Measurements from ENCODE around the gene MPRIP.

MPRIP gene

GRCh38 chr17:17186051-17186450 is 143.8 kb downstream of the MPRIP start:
- TF ChIP-seq RAD21 (IDR thresholded peaks at IDR 0.05; ENCODE audit: low read depth): no peak
- TF ChIP-seq, protein P1, sequence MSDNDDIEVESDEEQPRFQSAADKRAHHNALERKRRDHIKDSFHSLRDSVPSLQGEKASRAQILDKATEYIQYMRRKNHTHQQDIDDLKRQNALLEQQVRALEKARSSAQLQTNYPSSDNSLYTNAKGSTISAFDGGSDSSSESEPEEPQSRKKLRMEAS (IDR thresholded peaks at IDR 0.05): 0 out of 2 replicates have a peak, but pooled peaks have one; percentile 25

DNA sequence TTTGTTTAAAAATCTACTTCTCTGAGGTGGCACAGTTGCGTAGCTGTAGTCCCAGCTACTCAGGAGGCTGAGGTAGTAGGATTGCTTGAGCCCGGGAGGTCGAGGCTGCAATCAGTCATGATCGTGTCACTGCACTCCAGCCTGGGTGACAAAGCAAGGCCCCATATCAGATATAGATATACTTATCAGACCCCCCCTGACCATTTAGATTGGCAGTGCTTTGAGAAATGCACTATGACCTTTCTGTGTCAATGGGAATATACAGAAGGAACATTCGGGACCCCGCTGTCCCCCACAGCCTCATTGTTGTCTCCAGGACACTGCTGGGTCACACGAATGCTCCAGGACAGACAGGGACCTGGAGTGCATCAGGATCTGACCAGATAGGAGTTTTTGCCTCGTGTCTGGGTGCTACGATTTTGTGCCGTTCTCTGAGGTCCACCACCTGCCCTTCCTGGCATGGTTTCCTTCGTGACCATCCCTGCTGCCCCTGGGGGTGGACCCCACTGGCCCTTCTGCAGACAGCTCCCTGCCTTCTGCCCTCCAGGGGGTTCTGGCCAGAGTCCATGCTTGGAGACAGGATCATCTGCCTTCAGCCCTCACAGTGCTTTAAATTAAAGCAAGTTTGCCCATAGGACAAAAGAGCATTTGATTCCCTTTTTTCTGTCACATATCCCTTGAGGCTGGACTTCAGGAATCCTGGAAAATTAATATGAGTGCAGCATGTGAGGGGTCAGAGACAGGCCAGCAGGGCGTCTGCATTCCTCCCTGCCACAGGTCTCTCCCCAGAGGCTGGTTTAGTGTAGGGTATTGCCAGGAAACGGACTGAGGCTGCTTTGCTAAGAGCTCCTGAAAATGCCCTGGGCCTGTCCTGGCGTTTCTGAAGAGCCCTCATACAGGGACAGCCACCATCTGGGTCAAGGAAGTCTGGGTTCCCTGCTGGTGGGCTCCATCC is 144.6 kb downstream of the MPRIP start:
- TF ChIP-seq REST (IDR thresholded peaks at IDR 0.05; ENCODE audit: low read depth): no peak
- no peak for TF ChIP-seq CREB1 (IDR thresholded peaks at IDR 0.05; ENCODE audit: low read depth)
- no peak for TF ChIP-seq NFIC (IDR thresholded peaks at IDR 0.05)
- no peak for TF ChIP-seq ZBTB7A (IDR thresholded peaks at IDR 0.05; ENCODE audit: low read depth)
- TF ChIP-seq YY1 (IDR thresholded peaks at IDR 0.05; ENCODE audit: low read depth): no peak
- TF ChIP-seq TEAD4 (IDR thresholded peaks at IDR 0.05): no peak
- TF ChIP-seq TAF1 (IDR thresholded peaks at IDR 0.05; ENCODE audit: low read depth): no peak
- TF ChIP-seq TCF12 (IDR thresholded peaks at IDR 0.05; ENCODE audit: low read depth): no peak
- TF ChIP-seq, protein P1 (IDR thresholded peaks at IDR 0.05): no peak
- no peak for TF ChIP-seq EGR1 (IDR thresholded peaks at IDR 0.05)
- TF ChIP-seq FOXM1 (IDR thresholded peaks at IDR 0.05; ENCODE audit: borderline replicate concordance, low read depth): no peak
- no peak for TF ChIP-seq RAD21 (IDR thresholded peaks at IDR 0.05; ENCODE audit: low read depth)
- TF ChIP-seq, protein P2, sequence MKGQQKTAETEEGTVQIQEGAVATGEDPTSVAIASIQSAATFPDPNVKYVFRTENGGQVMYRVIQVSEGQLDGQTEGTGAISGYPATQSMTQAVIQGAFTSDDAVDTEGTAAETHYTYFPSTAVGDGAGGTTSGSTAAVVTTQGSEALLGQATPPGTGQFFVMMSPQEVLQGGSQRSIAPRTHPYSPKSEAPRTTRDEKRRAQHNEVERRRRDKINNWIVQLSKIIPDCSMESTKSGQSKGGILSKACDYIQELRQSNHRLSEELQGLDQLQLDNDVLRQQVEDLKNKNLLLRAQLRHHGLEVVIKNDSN (IDR thresholded peaks at IDR 0.05): no peak
- no peak for TF ChIP-seq CEBPB (IDR thresholded peaks at IDR 0.05)
- no peak for TF ChIP-seq EP300 (IDR thresholded peaks at IDR 0.05; ENCODE audit: borderline replicate concordance)

GRCh38 chr17:17188586-17188985 is 146.3 kb downstream of the MPRIP start:
- TF ChIP-seq TCF12 (IDR thresholded peaks at IDR 0.05; ENCODE audit: low read depth): no peak
- no peak for TF ChIP-seq TAF1 (IDR thresholded peaks at IDR 0.05; ENCODE audit: low read depth)
- TF ChIP-seq NFIC (IDR thresholded peaks at IDR 0.05): no peak
- no peak for TF ChIP-seq CREB1 (IDR thresholded peaks at IDR 0.05; ENCODE audit: low read depth)
- TF ChIP-seq, protein P1 (IDR thresholded peaks at IDR 0.05): no peak
- no peak for TF ChIP-seq RAD21 (IDR thresholded peaks at IDR 0.05; ENCODE audit: low read depth)
- no peak for TF ChIP-seq EP300 (IDR thresholded peaks at IDR 0.05; ENCODE audit: borderline replicate concordance)
- TF ChIP-seq CEBPB (IDR thresholded peaks at IDR 0.05): no peak
- no peak for TF ChIP-seq REST (IDR thresholded peaks at IDR 0.05; ENCODE audit: low read depth)
- no peak for TF ChIP-seq ZBTB7A (IDR thresholded peaks at IDR 0.05; ENCODE audit: low read depth)
- no peak for TF ChIP-seq FOXM1 (IDR thresholded peaks at IDR 0.05; ENCODE audit: borderline replicate concordance, low read depth)
- no peak for TF ChIP-seq TEAD4 (IDR thresholded peaks at IDR 0.05)
- TF ChIP-seq, protein P2 (IDR thresholded peaks at IDR 0.05): no peak
- TF ChIP-seq EGR1 (IDR thresholded peaks at IDR 0.05): no peak
- no peak for TF ChIP-seq YY1 (IDR thresholded peaks at IDR 0.05; ENCODE audit: low read depth)

DNA sequence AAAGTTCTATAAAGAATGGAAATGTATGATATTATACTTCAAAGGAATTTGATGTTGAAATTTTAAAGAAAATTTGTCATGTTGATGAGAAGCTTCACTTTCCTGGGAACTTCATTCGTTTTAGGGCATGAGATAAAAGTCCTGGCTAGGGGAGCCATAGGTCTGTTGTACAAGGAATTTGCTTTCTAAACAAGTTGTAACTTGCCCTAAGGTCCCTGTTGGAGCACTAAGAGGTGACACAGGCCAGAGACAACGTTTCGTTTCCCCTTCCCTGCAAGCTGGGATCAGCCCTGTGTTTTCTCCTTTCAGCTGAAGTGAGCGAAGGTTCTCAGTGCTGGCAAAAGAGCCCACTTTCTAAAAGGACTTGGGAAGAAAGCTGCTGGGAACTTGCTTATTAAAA is 147.3 kb downstream of the MPRIP start:
- TF ChIP-seq TAF1 (IDR thresholded peaks at IDR 0.05; ENCODE audit: low read depth) (no peak), CREB1 (IDR thresholded peaks at IDR 0.05; ENCODE audit: low read depth) (no peak)
- TF ChIP-seq, protein P2 (IDR thresholded peaks at IDR 0.05): no peak

DNA sequence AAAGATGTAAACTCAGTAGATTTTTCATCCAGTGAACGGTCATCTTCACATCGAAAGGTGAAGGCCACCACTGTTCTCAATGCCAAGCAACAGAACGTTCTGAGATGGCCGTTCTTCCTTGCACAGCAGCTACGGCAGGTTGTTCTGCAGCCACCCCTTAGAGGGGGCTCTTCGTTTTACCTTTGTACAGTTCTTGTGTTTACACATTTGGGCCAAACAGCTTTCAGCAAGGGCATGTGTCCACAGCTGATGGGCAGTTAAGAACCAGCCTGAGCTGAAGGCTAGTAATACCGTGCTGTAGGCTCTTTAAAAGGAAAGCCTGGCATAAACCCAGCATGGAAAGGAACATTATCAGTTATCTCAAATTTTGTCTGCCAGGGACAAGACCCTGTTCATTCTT is 147.9 kb downstream of the MPRIP start:
- no peak for TF ChIP-seq RAD21 (IDR thresholded peaks at IDR 0.05; ENCODE audit: low read depth)
- TF ChIP-seq EP300 (IDR thresholded peaks at IDR 0.05; ENCODE audit: borderline replicate concordance): no peak
- no peak for TF ChIP-seq CREB1 (IDR thresholded peaks at IDR 0.05; ENCODE audit: low read depth)
- TF ChIP-seq, protein P2 (IDR thresholded peaks at IDR 0.05): no peak
- no peak for TF ChIP-seq FOXM1 (IDR thresholded peaks at IDR 0.05; ENCODE audit: borderline replicate concordance, low read depth)
- TF ChIP-seq TAF1 (IDR thresholded peaks at IDR 0.05; ENCODE audit: low read depth): no peak
- TF ChIP-seq TEAD4 (IDR thresholded peaks at IDR 0.05): no peak
- no peak for TF ChIP-seq CEBPB (IDR thresholded peaks at IDR 0.05)
- TF ChIP-seq TCF12 (IDR thresholded peaks at IDR 0.05; ENCODE audit: low read depth): no peak
- no peak for TF ChIP-seq ZBTB7A (IDR thresholded peaks at IDR 0.05; ENCODE audit: low read depth)
- no peak for TF ChIP-seq NFIC (IDR thresholded peaks at IDR 0.05)

All from Ishikawa (cell line).